SK-N-SH treated with all-trans-retinoic acid at 6 μM for 48 hours (cell line): Measurements from ENCODE around the gene PTPRD.

Experiments used
- ATAC-seq: fragments of 200-7000 bp; cut with Tn5 transposase; 3 replicates; pipeline ENCODE4 v1.9.1; 2020; ENCODE audit warnings: mild to moderate bottlenecking, moderate library complexity
- ARNTL ChIP-seq: fragments of 450-650 bp; formaldehyde crosslinking; IDR thresholded peaks from 2 replicates; pipeline ENCODE4 v1.5.0; 2020; ENCODE audit warnings: low read depth, mild to moderate bottlenecking, moderate library complexity, borderline replicate concordance
- BACH2 ChIP-seq: fragments of 250-450 bp; sonication (Bioruptor Pico); IDR thresholded peaks from 2 replicates; pipeline ENCODE4 v1.9.0; 2021; ENCODE audit warnings: mild to moderate bottlenecking, borderline replicate concordance
- CREB5 ChIP-seq: fragments of 250-450 bp; sonication (Bioruptor Pico); IDR thresholded peaks from 2 replicates; pipeline ENCODE4 v1.5.1; 2020; ENCODE audit warnings: low read depth, mild to moderate bottlenecking, moderate library complexity
- ESRRG ChIP-seq: fragments of 250-450 bp; sonication (Bioruptor Pico); IDR thresholded peaks from 2 replicates; pipeline ENCODE4 v1.6.1; 2021; ENCODE audit warnings: mild to moderate bottlenecking
- GLIS3 ChIP-seq: fragments of 250-450 bp; sonication (Bioruptor Pico); IDR thresholded peaks from 2 replicates; pipeline ENCODE4 v1.5.0; 2020; ENCODE audit warnings: mild to moderate bottlenecking, moderate library complexity
- ISL1 ChIP-seq: fragments of 250-450 bp; sonication (Bioruptor Pico); IDR thresholded peaks from 2 replicates; pipeline ENCODE4 v2.1.2; 2022; ENCODE audit warnings: mild to moderate bottlenecking, moderate library complexity
- OSR1 ChIP-seq: fragments of 250-450 bp; sonication (Bioruptor Pico); IDR thresholded peaks from 2 replicates; pipeline ENCODE4 v1.8.0; 2022; ENCODE audit warnings: moderate library complexity, mild to moderate bottlenecking, inconsistent platforms
- PPARA ChIP-seq: fragments of 250-450 bp; sonication (Bioruptor Pico); IDR thresholded peaks from 2 replicates; pipeline ENCODE4 v1.5.0; 2020; ENCODE audit warnings: mild to moderate bottlenecking, borderline replicate concordance
- SNAI2 ChIP-seq: fragments of 250-450 bp; sonication (Bioruptor Pico); IDR thresholded peaks from 2 replicates; pipeline ENCODE4 v1.5.0; 2020; ENCODE audit warnings: mild to moderate bottlenecking, moderate library complexity
- TCF4 ChIP-seq: fragments of 250-450 bp; sonication (Bioruptor Pico); IDR thresholded peaks from 2 replicates; pipeline ENCODE4 v1.8.0; 2021; ENCODE audit warnings: mild to moderate bottlenecking, moderate library complexity, borderline replicate concordance
- TOX ChIP-seq: fragments of 250-450 bp; sonication (Bioruptor Pico); IDR thresholded peaks from 2 replicates; pipeline ENCODE4 v1.8.0; 2021; ENCODE audit warnings: mild to moderate bottlenecking, moderate library complexity, borderline replicate concordance
- ZC3H10 ChIP-seq: fragments of 250-450 bp; sonication (Bioruptor Pico); IDR thresholded peaks from 2 replicates; pipeline ENCODE4 v1.5.1; 2021; ENCODE audit warnings: mild to moderate bottlenecking, moderate library complexity
- ZFP3 ChIP-seq: fragments of 250-450 bp; sonication (Bioruptor Pico); IDR thresholded peaks from 2 replicates; pipeline ENCODE4 v1.5.0; 2020; ENCODE audit warnings: mild to moderate bottlenecking, moderate library complexity
- ZFP30 ChIP-seq: fragments of 450-650 bp; formaldehyde crosslinking; IDR thresholded peaks from 2 replicates; pipeline ENCODE4 v1.5.0; 2022; ENCODE audit warnings: mild to moderate bottlenecking, moderate library complexity
- ZNF565 ChIP-seq: fragments of 450-650 bp; formaldehyde crosslinking; conservative IDR thresholded peaks from 2 replicates; pipeline ENCODE4 v1.5.0; 2020; ENCODE audit warnings: low read depth, mild to moderate bottlenecking, moderate library complexity
- ZNF70 ChIP-seq: fragments of 450-650 bp; formaldehyde crosslinking; IDR thresholded peaks from 2 replicates; pipeline ENCODE4 v1.5.0; 2020; ENCODE audit warnings: mild to moderate bottlenecking, moderate library complexity
- ZNF8 ChIP-seq: fragments of 450-650 bp; formaldehyde crosslinking; IDR thresholded peaks from 2 replicates; pipeline ENCODE4 v1.5.0; 2020; ENCODE audit warnings: mild to moderate bottlenecking, moderate library complexity
- TF ChIP-seq, protein P1 (sequence below): fragments of 250-450 bp; sonication (Bioruptor Pico); IDR thresholded peaks from 2 replicates; pipeline ENCODE4 v1.5.1; 2021; ENCODE audit warnings: mild to moderate bottlenecking, moderate library complexity
- TF ChIP-seq, protein P2 (sequence below): fragments of 250-450 bp; sonication (Bioruptor Pico); IDR thresholded peaks from 2 replicates; pipeline ENCODE4 v1.5.0; 2020; ENCODE audit warnings: mild to moderate bottlenecking, moderate library complexity
- TF ChIP-seq, protein P3 (sequence below): fragments of 250-450 bp; sonication (Bioruptor Pico); IDR thresholded peaks from 2 replicates; pipeline ENCODE4 v1.8.0; 2021; ENCODE audit warnings: low read depth, mild to moderate bottlenecking, moderate library complexity, borderline replicate concordance
- TF ChIP-seq, protein P4 (sequence below): fragments of 250-450 bp; sonication (Bioruptor Pico); IDR thresholded peaks from 2 replicates; pipeline ENCODE4 v1.8.0; 2020; ENCODE audit warnings: mild to moderate bottlenecking, moderate library complexity, borderline replicate concordance

PTPRD gene

DNA sequence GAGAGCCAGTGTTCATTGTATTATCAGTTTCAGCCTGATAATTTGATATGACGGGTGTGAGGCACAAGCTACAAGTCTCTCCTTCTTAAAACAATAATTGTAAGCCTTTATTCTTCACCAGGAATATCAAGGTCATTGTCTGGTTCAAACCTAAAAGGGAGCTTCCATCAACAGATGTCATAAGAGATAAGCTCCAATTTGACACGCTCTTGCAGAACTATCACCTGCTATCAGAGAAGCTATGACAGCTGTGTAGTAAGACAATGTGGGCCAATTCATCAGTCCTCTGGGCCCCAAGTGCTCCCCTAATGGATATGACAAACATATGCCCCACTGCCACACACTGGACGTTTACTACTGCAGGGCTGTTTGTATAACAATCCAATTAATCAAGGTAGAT, 1803.1 kb downstream of the PTPRD start (continued):
- TF ChIP-seq CREB5 (CRISPR knock-in tag) (no peak), ISL1 (no peak), OSR1 (CRISPR knock-in tag) (no peak), ESRRG (CRISPR knock-in tag) (no peak), GLIS3 (no peak), ZNF70 (CRISPR knock-in tag) (no peak)

DNA sequence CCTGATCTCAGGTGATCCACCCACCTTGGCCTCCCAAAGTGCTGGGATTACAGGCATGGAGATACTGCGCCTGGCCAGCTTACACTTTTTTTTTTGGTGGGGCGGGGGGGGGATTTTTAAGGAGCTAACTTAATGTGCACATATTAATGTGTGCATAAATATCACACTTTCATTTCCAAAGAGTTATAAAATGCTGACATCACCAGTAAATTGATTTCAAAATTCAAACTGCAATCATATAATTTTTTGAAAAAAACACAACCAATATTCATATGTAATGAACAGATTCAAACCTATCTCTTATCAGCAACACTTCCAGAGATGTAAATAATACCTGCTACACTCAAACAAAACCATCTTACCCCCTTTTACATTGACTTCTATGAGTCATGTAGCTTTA, 1806.7 kb downstream of the PTPRD start:
- no peak for ATAC-seq
- TF ChIP-seq TCF4, result no peak
- TF ChIP-seq, protein P1, sequence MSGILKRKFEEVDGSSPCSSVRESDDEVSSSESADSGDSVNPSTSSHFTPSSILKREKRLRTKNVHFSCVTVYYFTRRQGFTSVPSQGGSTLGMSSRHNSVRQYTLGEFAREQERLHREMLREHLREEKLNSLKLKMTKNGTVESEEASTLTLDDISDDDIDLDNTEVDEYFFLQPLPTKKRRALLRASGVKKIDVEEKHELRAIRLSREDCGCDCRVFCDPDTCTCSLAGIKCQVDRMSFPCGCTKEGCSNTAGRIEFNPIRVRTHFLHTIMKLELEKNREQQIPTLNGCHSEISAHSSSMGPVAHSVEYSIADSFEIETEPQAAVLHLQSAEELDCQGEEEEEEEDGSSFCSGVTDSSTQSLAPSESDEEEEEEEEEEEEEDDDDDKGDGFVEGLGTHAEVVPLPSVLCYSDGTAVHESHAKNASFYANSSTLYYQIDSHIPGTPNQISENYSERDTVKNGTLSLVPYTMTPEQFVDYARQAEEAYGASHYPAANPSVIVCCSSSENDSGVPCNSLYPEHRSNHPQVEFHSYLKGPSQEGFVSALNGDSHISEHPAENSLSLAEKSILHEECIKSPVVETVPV (CRISPR knock-in tag), result no peak
- TF ChIP-seq ZNF8 (CRISPR knock-in tag), result no peak

DNA sequence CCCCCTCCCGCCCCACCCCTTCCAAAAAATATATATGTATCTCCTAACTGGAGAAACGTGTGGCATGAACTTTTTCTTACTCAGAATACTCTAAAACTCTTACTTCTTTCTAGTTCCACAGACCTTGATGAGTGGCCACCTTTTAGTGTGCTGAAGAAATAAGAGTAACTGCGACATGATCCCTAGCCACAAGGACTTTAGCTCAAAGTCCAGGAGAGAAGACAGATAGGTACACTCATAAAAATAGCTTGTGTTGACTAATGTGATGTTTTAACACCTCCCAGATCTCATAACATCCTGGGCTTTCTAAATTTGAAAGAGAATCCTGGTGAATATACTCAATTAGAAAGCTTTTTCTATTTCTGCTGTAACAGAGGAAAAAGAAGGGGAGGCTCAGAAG, 1808.2 kb downstream of the PTPRD start:
- ATAC-seq, result no peak
- TF ChIP-seq, protein P2, sequence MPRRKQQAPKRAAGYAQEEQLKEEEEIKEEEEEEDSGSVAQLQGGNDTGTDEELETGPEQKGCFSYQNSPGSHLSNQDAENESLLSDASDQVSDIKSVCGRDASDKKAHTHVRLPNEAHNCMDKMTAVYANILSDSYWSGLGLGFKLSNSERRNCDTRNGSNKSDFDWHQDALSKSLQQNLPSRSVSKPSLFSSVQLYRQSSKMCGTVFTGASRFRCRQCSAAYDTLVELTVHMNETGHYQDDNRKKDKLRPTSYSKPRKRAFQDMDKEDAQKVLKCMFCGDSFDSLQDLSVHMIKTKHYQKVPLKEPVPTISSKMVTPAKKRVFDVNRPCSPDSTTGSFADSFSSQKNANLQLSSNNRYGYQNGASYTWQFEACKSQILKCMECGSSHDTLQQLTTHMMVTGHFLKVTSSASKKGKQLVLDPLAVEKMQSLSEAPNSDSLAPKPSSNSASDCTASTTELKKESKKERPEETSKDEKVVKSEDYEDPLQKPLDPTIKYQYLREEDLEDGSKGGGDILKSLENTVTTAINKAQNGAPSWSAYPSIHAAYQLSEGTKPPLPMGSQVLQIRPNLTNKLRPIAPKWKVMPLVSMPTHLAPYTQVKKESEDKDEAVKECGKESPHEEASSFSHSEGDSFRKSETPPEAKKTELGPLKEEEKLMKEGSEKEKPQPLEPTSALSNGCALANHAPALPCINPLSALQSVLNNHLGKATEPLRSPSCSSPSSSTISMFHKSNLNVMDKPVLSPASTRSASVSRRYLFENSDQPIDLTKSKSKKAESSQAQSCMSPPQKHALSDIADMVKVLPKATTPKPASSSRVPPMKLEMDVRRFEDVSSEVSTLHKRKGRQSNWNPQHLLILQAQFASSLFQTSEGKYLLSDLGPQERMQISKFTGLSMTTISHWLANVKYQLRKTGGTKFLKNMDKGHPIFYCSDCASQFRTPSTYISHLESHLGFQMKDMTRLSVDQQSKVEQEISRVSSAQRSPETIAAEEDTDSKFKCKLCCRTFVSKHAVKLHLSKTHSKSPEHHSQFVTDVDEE (CRISPR knock-in tag), result no peak

DNA sequence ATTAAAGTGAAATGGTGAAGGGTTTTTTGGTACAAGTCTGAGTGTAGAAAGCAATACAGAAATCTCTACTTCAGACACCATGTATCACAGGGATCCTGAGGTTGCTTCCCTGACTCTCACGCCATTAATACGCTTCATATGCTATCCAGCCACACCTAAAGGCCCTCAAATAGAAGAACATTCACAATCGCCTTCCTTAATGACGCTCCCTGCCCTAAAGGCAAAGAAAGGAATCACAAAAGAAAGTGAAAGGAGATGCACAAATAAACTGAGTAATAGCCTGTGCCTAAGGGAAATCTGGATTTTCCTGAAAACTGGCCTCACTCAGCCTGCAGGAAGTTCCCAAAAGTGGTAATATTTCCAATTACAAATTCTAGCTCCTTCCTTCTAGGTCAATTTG, 1810.6 kb downstream of the PTPRD start:
- ATAC-seq, result no peak
- no peak for TF ChIP-seq CREB5 (CRISPR knock-in tag)
- TF ChIP-seq TOX (CRISPR knock-in tag), result no peak
- TF ChIP-seq PPARA (CRISPR knock-in tag), result no peak
- TF ChIP-seq BACH2 (CRISPR knock-in tag), result no peak
- no peak for TF ChIP-seq ZFP30 (CRISPR knock-in tag)
- TF ChIP-seq ESRRG (CRISPR knock-in tag), result no peak

- ATAC-seq, result no peak
- no peak for TF ChIP-seq ARNTL (CRISPR knock-in tag)
- TF ChIP-seq ZFP30 (CRISPR knock-in tag), result no peak
- TF ChIP-seq, protein P3, sequence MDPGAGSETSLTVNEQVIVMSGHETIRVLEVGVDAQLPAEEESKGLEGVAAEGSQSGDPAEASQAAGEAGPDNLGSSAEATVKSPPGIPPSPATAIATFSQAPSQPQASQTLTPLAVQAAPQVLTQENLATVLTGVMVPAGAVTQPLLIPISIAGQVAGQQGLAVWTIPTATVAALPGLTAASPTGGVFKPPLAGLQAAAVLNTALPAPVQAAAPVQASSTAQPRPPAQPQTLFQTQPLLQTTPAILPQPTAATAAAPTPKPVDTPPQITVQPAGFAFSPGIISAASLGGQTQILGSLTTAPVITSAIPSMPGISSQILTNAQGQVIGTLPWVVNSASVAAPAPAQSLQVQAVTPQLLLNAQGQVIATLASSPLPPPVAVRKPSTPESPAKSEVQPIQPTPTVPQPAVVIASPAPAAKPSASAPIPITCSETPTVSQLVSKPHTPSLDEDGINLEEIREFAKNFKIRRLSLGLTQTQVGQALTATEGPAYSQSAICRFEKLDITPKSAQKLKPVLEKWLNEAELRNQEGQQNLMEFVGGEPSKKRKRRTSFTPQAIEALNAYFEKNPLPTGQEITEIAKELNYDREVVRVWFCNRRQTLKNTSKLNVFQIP (CRISPR knock-in tag), result no peak
- TF ChIP-seq TOX (CRISPR knock-in tag), result no peak
- TF ChIP-seq ZNF565 (CRISPR knock-in tag), result no peak
- TF ChIP-seq CREB5 (CRISPR knock-in tag), result no peak
- TF ChIP-seq SNAI2 (CRISPR knock-in tag), result no peak
- TF ChIP-seq ZC3H10, result no peak
- TF ChIP-seq ESRRG (CRISPR knock-in tag), result no peak
- no peak for TF ChIP-seq OSR1 (CRISPR knock-in tag)
- TF ChIP-seq, protein P4, sequence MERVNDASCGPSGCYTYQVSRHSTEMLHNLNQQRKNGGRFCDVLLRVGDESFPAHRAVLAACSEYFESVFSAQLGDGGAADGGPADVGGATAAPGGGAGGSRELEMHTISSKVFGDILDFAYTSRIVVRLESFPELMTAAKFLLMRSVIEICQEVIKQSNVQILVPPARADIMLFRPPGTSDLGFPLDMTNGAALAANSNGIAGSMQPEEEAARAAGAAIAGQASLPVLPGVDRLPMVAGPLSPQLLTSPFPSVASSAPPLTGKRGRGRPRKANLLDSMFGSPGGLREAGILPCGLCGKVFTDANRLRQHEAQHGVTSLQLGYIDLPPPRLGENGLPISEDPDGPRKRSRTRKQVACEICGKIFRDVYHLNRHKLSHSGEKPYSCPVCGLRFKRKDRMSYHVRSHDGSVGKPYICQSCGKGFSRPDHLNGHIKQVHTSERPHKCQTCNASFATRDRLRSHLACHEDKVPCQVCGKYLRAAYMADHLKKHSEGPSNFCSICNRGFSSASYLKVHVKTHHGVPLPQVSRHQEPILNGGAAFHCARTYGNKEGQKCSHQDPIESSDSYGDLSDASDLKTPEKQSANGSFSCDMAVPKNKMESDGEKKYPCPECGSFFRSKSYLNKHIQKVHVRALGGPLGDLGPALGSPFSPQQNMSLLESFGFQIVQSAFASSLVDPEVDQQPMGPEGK (CRISPR knock-in tag), result no peak
- TF ChIP-seq BACH2 (CRISPR knock-in tag), result no peak
- TF ChIP-seq ZFP3 (CRISPR knock-in tag), result no peak
- no peak for TF ChIP-seq GLIS3
- no peak for TF ChIP-seq PPARA (CRISPR knock-in tag)
Observed at GRCh38 chr9:8800196-8800595, 1812.6 kb downstream of the PTPRD start.
